SK-N-SH (cell line): ENCODE measurements around the gene BRINP2. TPM values are rescaled to one million over a fixed set of nuclear protein-coding genes. Genes with fewer than 3 reads are reported as not detected.

ENCODE experiments used
- CTCF ChIA-PET: fragments of 300-600, 350-600 bp; formaldehyde crosslinking; extraction: SDS; loops from one replicate; lab custom pipeline; 2021; lab: Yijun Ruan, JAX
- POLR2A ChIA-PET: fragments of 350-600 bp; sonication (Branson Sonifier 250); formaldehyde crosslinking; extraction: SDS; loops from one replicate; lab custom pipeline; 2020; ENCODE audit warnings: antibody characterized with exemption, inconsistent platforms; lab: Yijun Ruan, JAX
- DNase-seq: peaks from one replicate; pipeline ENCODE4 v3.0.0; 2012
- H2AFZ ChIP-seq: fragments of 200-600 bp; sonication (generic); 2 replicates; pipeline ENCODE4 v1.8.1; 2016; ENCODE audit warnings: antibody characterized with exemption, mild to moderate bottlenecking, low read depth
- H3F3A ChIP-seq: fragments of 200-600 bp; sonication (generic); replicated peaks from 2 replicates; pipeline ENCODE3; 2016; ENCODE audit warnings: antibody characterized with exemption, mild to moderate bottlenecking; ENCODE audit not compliant: insufficient read depth
- H3K27ac ChIP-seq, 2 experiments: fragments of 200-500 bp in 1 of 2; fragments of 200-600 bp in 1 of 2; sonication (Bioruptor generic) in 1 of 2; sonication (generic), shearing (Covaris generic) in 1 of 2; 2 replicates each; pipeline versions ENCODE4 v1.5.1 to v1.6.1; 2014 to 2016; ENCODE audit warnings: low read depth in 2 of 2, inconsistent platforms in 1 of 2, low read length in 1 of 2, mild to moderate bottlenecking in 1 of 2, mixed read lengths in 1 of 2
- H3K27me3 ChIP-seq: fragments of 200-600 bp; sonication (generic), shearing (Covaris generic); 2 replicates; pipeline ENCODE4 v1.6.1; 2016; ENCODE audit warnings: mixed run types; ENCODE audit not compliant: insufficient read depth
- H3K36me3 ChIP-seq, 2 experiments: fragments of 200-500 bp in 1 of 2; fragments of 200-600 bp in 1 of 2; sonication (Bioruptor generic) in 1 of 2; sonication (generic) in 1 of 2; replicated peaks in 1 of 2; 2 replicates each; pipeline versions ENCODE3 to v1.5.1; 2014 to 2016; ENCODE audit warnings: low read length in 1 of 2, mild to moderate bottlenecking in 1 of 2; ENCODE audit not compliant: insufficient read depth in 2 of 2, control insufficient read depth in 1 of 2
- H3K4me1 ChIP-seq, 2 experiments: fragments of 200-500 bp in 1 of 2; fragments of 200-600 bp in 1 of 2; sonication (Bioruptor generic) in 1 of 2; sonication (generic), shearing (Covaris generic) in 1 of 2; 2 replicates each; pipeline versions ENCODE4 v1.5.1 to v1.6.1; 2014 to 2016; ENCODE audit warnings: low read depth in 1 of 2, low read length in 1 of 2, mixed run types in 1 of 2; ENCODE audit not compliant: insufficient read depth in 2 of 2, control insufficient read depth in 1 of 2
- H3K4me2 ChIP-seq: fragments of 200-600 bp; sonication (generic), shearing (Covaris generic); 2 replicates; pipeline ENCODE4 v1.6.1; 2017; ENCODE audit warnings: mixed run types
- H3K4me3 ChIP-seq, 2 experiments: fragments of 200-500 bp in 1 of 2; fragments of 200-600 bp in 1 of 2; sonication (Bioruptor generic) in 1 of 2; sonication (generic), shearing (Covaris generic) in 1 of 2; 2 replicates each; pipeline versions ENCODE4 v1.5.1 to v1.8.1; 2014 to 2016; ENCODE audit warnings: low read depth in 2 of 2, inconsistent platforms in 1 of 2, low read length in 1 of 2, mild to moderate bottlenecking in 1 of 2, mixed read lengths in 1 of 2, moderate library complexity in 1 of 2
- H3K79me2 ChIP-seq: fragments of 200-600 bp; sonication (generic); 2 replicates; pipeline ENCODE4 v1.8.1; 2017; ENCODE audit warnings: mild to moderate bottlenecking; ENCODE audit not compliant: insufficient read depth
- H3K9ac ChIP-seq: fragments of 200-600 bp; sonication (generic); 2 replicates; pipeline ENCODE4 v1.6.1; 2017; ENCODE audit warnings: mixed run types
- H3K9me2 ChIP-seq: fragments of 200-600 bp; sonication (generic); 2 replicates; pipeline ENCODE4 v1.6.1; 2017; ENCODE audit warnings: mixed run types
- H3K9me3 ChIP-seq: fragments of 200-600 bp; sonication (generic); 2 replicates; pipeline ENCODE4 v1.6.1; 2017; ENCODE audit warnings: mixed run types, mild to moderate bottlenecking, moderate library complexity
- H4K20me1 ChIP-seq: fragments of 200-600 bp; sonication (generic); 2 replicates; pipeline ENCODE4 v1.6.1; 2017; ENCODE audit warnings: mild to moderate bottlenecking, mixed run types; ENCODE audit not compliant: insufficient read depth
- ELF1 ChIP-seq: IDR thresholded peaks from 2 replicates; pipeline ENCODE4 v1.4.0; 2012
- EP300 ChIP-seq, 2 experiments: IDR thresholded peaks; 2 replicates each; pipeline versions ENCODE4 v1.4.0 to v1.6.1; 2012; ENCODE audit warnings: borderline replicate concordance in 1 of 2, low read depth in 1 of 2, low read length in 1 of 2
- FOXJ3 ChIP-seq: sonication (generic); formaldehyde crosslinking; IDR thresholded peaks from 2 replicates; pipeline ENCODE4 v1.5.1; 2020; ENCODE audit warnings: mild to moderate bottlenecking, missing genetic modification reagents
- NFIC ChIP-seq: IDR thresholded peaks from 2 replicates; pipeline ENCODE4 v1.4.0; 2012; ENCODE audit warnings: borderline replicate concordance
- RAD21 ChIP-seq: IDR thresholded peaks from 2 replicates; pipeline ENCODE4 v1.6.1; 2012; ENCODE audit warnings: mild to moderate bottlenecking, low read length
- RCOR1 ChIP-seq: fragments of 150-350 bp; IDR thresholded peaks from 2 replicates; pipeline ENCODE4 v1.6.1; 2017; ENCODE audit warnings: antibody characterized with exemption, low read length
- RFX5 ChIP-seq: IDR thresholded peaks from 2 replicates; pipeline ENCODE4 v1.6.1; 2012; ENCODE audit warnings: mild to moderate bottlenecking, improper control_type of control experiment, low read length
- TAF1 ChIP-seq: IDR thresholded peaks from 2 replicates; pipeline ENCODE4 v1.6.1; 2012; ENCODE audit warnings: low read depth, mild to moderate bottlenecking, low read length, moderate library complexity, borderline replicate concordance
- TCF12 ChIP-seq: IDR thresholded peaks from 2 replicates; pipeline ENCODE4 v1.4.0; 2012
- TEAD4 ChIP-seq: IDR thresholded peaks from 2 replicates; pipeline ENCODE4 v1.4.0; 2012; ENCODE audit warnings: mild to moderate bottlenecking, borderline replicate concordance; ENCODE audit not compliant: insufficient read depth
- USF1 ChIP-seq: IDR thresholded peaks from 2 replicates; pipeline ENCODE4 v1.4.0; 2012; ENCODE audit warnings: low read depth, borderline replicate concordance
- WGBS: methylation state at CpG from one replicate; pipeline ENCODE4 v1.1.6; 2017; ENCODE audit warnings: low lambda C conversion rate; 5-methylcytosine and 5-hydroxymethylcytosine counted together
- polyA plus RNA-seq, 3 experiments: library from polyadenylated mRNA; depleted of rRNA; stranded (reverse); fragments of >200 nt; gene quantifications; 2 replicates each; pipeline ENCODE4 v1.2.3, GENCODE V29; 2012
- TF ChIP-seq, protein P1 (sequence below): IDR thresholded peaks from 2 replicates; pipeline ENCODE4 v1.4.0; 2012; ENCODE audit warnings: low read depth

BRINP2 gene
- polyA plus RNA-seq, 1 of the 3 experiments (the other 2 are of a cell fraction): 0.12 TPM

DNA sequence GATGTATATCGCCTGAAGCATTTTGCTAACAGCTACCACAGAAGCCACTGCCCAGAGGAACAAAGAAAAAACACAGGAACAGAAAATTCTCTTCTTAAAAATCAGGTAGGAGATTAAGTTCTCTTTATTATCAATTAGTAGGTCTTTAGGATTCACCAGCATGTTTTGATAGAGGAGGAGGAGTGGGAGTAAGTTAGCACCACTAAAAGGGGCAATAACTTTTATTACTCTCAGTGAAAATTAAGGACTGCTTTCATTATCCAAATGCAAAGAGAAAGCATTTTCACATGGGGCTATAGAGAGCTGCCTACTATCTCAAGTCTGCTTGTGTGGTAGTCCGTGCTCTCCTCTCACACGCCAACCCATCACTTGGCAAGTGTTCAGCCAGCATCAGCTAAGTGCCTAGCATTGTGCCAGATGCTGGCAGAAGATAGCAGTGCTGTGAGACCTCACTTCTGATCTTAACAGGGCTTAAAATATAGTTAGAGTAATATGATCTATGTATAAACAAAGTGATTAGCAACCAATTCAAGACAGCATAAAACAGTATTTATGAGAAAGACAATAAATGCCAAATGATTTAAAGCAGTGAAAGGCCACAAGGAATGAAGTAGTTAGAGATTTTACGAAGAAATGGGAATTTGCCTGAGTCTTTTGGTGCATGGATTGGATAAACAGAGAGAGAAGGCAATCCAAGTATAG lies 46.0 kb upstream of the BRINP2 start:
- no peak overlapping the region for H3K4me3 ChIP-seq
- CTCF ChIA-PET: no interaction called here

DNA sequence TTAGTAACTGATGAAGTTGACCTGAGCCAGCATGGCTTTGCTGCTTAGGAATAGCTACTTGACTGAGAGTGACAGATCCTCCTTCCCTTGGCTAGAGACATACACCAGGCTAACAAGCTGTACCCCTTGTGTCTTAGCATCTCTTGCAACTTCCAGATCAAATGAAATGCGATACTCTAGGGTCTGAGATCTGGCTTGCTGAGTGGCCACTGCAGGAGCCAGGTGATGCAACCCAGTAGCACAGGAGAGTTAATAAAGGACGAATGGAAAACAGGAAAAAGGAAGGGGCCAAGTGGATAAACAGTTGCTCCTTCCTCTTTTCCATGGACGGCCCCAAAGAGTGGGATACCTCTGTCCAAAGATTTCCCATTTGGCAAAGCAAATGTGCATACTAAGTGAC lies 44.5 kb upstream of the BRINP2 start:
- 9% methylated on average over 3 of the region's 3 CpGs for WGBS
- ChIA-PET CTCF (interaction anchor here (1.6 kb wide), 1 partner anchor 12 kb away, joined by 6 read pairs; no protein-coding TSS in a partner anchor), POLR2A (no interaction called here)
- Histone ChIP-seq H3K4me2 (no peak overlapping the region), H3K27ac (no peak overlapping the region), H3K9me2 (no peaks in the 10 kb centered on the region), H2AFZ (no peak overlapping the region), H3F3A (no peaks in the 10 kb centered on the region), H3K9me3 (no peaks in the 10 kb centered on the region)
- TF ChIP-seq RFX5 (no peak), RCOR1 (no peak), TCF12 (no peak)
- TF ChIP-seq, all 33 proteins: peak for 0
- H3K27me3 ChIP-seq: no peaks in the 10 kb centered on the region
- peaks cover 0 to 2% of the 10 kb centered on the region in 2 experiments for H3K36me3 ChIP-seq
- H3K4me1 ChIP-seq: peaks cover 0 to 10% of the 10 kb centered on the region in 2 experiments; a peak in 2 of 4 replicates
- no peak for DNase-seq
- no peak overlapping the region for H3K9ac ChIP-seq
- H3K79me2 ChIP-seq: no peaks in the 10 kb centered on the region
- no peaks in the 10 kb centered on the region for H4K20me1 ChIP-seq
- no peak overlapping the region for H3K4me3 ChIP-seq

More for the DNA sequence above, 46.0 kb upstream of the BRINP2 start:
- POLR2A ChIA-PET: no interaction called here
- Histone ChIP-seq H3K27ac (no peak overlapping the region), H3K9me3 (no peaks in the 10 kb centered on the region), H3K27me3 (no peaks in the 10 kb centered on the region), H4K20me1 (no peaks in the 10 kb centered on the region), H3K4me1 (peaks cover 0 to 6% of the 10 kb centered on the region in 2 experiments; a peak in 1 of 4 replicates), H3F3A (no peaks in the 10 kb centered on the region), H3K79me2 (no peaks in the 10 kb centered on the region), H3K4me2 (no peak overlapping the region), H2AFZ (no peak overlapping the region), H3K9me2 (no peaks in the 10 kb centered on the region), H3K36me3 (peaks cover 0 to 2% of the 10 kb centered on the region in 2 experiments), H3K9ac (no peak overlapping the region)
- DNase-seq: no peak
- 24% methylated on average over 4 of the region's 4 CpGs for WGBS
- no peak for TF ChIP-seq FOXJ3 (CRISPR knock-in tag)
- no peak for TF ChIP-seq TEAD4
- TF ChIP-seq RAD21: no peak
- TF ChIP-seq, protein P1, sequence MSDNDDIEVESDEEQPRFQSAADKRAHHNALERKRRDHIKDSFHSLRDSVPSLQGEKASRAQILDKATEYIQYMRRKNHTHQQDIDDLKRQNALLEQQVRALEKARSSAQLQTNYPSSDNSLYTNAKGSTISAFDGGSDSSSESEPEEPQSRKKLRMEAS: no peak
- no peak for TF ChIP-seq TAF1
- no peak for TF ChIP-seq USF1
- TF ChIP-seq RFX5: no peak
- no peak for TF ChIP-seq NFIC
- TF ChIP-seq EP300 (IDR thresholded peaks at IDR 0.05; ENCODE audit: borderline replicate concordance in 1 of 2, low read depth in 1 of 2, low read length in 1 of 2): no peak
- TF ChIP-seq RCOR1: no peak
- TF ChIP-seq ELF1: no peak
